ENCODE measurements around the gene RPP25L. TPM values are rescaled to one million over a fixed set of nuclear protein-coding genes. Genes with fewer than 3 reads are reported as not detected.

RPP25L gene
- total and polyA plus RNA-seq, 9 of the 15 experiments (the other 6 are each of a cell fraction or from before 2014, with no cell fraction given): 16.3 to 43.7 (median 29.0) TPM

GRCh38 chr9:34651876-34652601 is 40.1 kb upstream of the RPP25L start, which contains the start of gene IL11RA (continued):
- no peak for TF ChIP-seq HBP1 (CRISPR knock-in tag; IDR thresholded peaks at IDR 0.05)
- no peak for TF ChIP-seq ZBTB34 (CRISPR knock-in tag; IDR thresholded peaks at IDR 0.05)
- TF ChIP-seq ARID3B (CRISPR knock-in tag; IDR thresholded peaks at IDR 0.05; ENCODE audit: borderline replicate concordance): no peak
- TF ChIP-seq ZNF23 (CRISPR knock-in tag; IDR thresholded peaks at IDR 0.05): no peak
- no peak for TF ChIP-seq ZNF398 (CRISPR knock-in tag; IDR thresholded peaks at IDR 0.05)
- TF ChIP-seq PHF20 (IDR thresholded peaks at IDR 0.05; ENCODE audit: partially characterized antibody): no peak
- TF ChIP-seq NFYB (IDR thresholded peaks at IDR 0.05; ENCODE audit: extremely low read depth, insufficient read length): peak; percentile 67
- TF ChIP-seq ZNF3 (CRISPR knock-in tag; IDR thresholded peaks at IDR 0.05): no peak
- no peak for TF ChIP-seq HMG20A (CRISPR knock-in tag; conservative IDR thresholded peaks at IDR 0.05)
- no peak for TF ChIP-seq NUFIP1 (IDR thresholded peaks at IDR 0.05; ENCODE audit: partially characterized antibody)
- no peak for TF ChIP-seq ZZZ3 (IDR thresholded peaks at IDR 0.05)
- TF ChIP-seq RBM15 (IDR thresholded peaks at IDR 0.05; ENCODE audit: insufficient read depth, low read length): no peak
- TF ChIP-seq POLR2AphosphoS5 (IDR thresholded peaks at IDR 0.05; ENCODE audit: control insufficient read depth, insufficient read depth, low read depth, low read length): peak; percentile 35; the same call in 1 of the 2 replicates
- no peak for TF ChIP-seq ZNF717 (CRISPR knock-in tag; IDR thresholded peaks at IDR 0.05)
- TF ChIP-seq ZBTB49 (CRISPR knock-in tag; IDR thresholded peaks at IDR 0.05; ENCODE audit: borderline replicate concordance): no peak
- TF ChIP-seq ZNF785 (CRISPR knock-in tag; IDR thresholded peaks at IDR 0.05): no peak
- no peak for TF ChIP-seq ZNF212 (CRISPR knock-in tag; IDR thresholded peaks at IDR 0.05)
- TF ChIP-seq ZNF830 (CRISPR knock-in tag; IDR thresholded peaks at IDR 0.05): no peak

All from K562 (cell line).